ENCODE measurements around the gene KHDC3L. TPM values are rescaled to one million over a fixed set of nuclear protein-coding genes. Genes with fewer than 3 reads are reported as not detected.

KHDC3L gene
- total RNA-seq, 1 experiment from 2014 or later: not detected

GRCh38 chr6:73364121-73364520, 1.7 kb downstream of the KHDC3L start:
- no peak for TF ChIP-seq POLR2AphosphoS5 (IDR thresholded peaks at IDR 0.05; ENCODE audit: low read depth, low read length)
- TF ChIP-seq, protein P1, sequence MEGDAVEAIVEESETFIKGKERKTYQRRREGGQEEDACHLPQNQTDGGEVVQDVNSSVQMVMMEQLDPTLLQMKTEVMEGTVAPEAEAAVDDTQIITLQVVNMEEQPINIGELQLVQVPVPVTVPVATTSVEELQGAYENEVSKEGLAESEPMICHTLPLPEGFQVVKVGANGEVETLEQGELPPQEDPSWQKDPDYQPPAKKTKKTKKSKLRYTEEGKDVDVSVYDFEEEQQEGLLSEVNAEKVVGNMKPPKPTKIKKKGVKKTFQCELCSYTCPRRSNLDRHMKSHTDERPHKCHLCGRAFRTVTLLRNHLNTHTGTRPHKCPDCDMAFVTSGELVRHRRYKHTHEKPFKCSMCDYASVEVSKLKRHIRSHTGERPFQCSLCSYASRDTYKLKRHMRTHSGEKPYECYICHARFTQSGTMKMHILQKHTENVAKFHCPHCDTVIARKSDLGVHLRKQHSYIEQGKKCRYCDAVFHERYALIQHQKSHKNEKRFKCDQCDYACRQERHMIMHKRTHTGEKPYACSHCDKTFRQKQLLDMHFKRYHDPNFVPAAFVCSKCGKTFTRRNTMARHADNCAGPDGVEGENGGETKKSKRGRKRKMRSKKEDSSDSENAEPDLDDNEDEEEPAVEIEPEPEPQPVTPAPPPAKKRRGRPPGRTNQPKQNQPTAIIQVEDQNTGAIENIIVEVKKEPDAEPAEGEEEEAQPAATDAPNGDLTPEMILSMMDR (IDR thresholded peaks at IDR 0.05): no peak
- no peak for TF ChIP-seq SIN3A (IDR thresholded peaks at IDR 0.05; ENCODE audit: borderline replicate concordance, insufficient read depth, low read depth, low read length)
- TF ChIP-seq, protein P2, sequence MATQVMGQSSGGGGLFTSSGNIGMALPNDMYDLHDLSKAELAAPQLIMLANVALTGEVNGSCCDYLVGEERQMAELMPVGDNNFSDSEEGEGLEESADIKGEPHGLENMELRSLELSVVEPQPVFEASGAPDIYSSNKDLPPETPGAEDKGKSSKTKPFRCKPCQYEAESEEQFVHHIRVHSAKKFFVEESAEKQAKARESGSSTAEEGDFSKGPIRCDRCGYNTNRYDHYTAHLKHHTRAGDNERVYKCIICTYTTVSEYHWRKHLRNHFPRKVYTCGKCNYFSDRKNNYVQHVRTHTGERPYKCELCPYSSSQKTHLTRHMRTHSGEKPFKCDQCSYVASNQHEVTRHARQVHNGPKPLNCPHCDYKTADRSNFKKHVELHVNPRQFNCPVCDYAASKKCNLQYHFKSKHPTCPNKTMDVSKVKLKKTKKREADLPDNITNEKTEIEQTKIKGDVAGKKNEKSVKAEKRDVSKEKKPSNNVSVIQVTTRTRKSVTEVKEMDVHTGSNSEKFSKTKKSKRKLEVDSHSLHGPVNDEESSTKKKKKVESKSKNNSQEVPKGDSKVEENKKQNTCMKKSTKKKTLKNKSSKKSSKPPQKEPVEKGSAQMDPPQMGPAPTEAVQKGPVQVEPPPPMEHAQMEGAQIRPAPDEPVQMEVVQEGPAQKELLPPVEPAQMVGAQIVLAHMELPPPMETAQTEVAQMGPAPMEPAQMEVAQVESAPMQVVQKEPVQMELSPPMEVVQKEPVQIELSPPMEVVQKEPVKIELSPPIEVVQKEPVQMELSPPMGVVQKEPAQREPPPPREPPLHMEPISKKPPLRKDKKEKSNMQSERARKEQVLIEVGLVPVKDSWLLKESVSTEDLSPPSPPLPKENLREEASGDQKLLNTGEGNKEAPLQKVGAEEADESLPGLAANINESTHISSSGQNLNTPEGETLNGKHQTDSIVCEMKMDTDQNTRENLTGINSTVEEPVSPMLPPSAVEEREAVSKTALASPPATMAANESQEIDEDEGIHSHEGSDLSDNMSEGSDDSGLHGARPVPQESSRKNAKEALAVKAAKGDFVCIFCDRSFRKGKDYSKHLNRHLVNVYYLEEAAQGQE (IDR thresholded peaks at IDR 0.05; ENCODE audit: insufficient read depth in 1 of 2, low read depth in 2 of 2, low read length in 1 of 2): no peak
- TF ChIP-seq TCF7L2 (IDR thresholded peaks at IDR 0.05; ENCODE audit: low read depth, low read length): no peak
- BruUV-seq (replicated peaks): no TSS peak
- ChIA-PET POLR2A (no interaction called here), CTCF (interaction anchor here (0.7 kb wide), 1 partner anchor 16 kb away, joined by 11 read pairs; no protein-coding TSS in a partner anchor)
- intact Hi-C loops (cut with micrococcal nuclease; ENCODE audit: unreplicated experiment): no loop called here
- Histone ChIP-seq H3K36me3 (ENCODE audit: control insufficient read depth, insufficient read depth, low read length) (no peaks in the 10 kb centered on the region), H3K27me3 (ENCODE audit: control insufficient read depth, insufficient read depth, low read length) (no peaks in the 10 kb centered on the region), H3K4me3 (ENCODE audit: low read depth in 2 of 2, low read length in 2 of 2) (no peak overlapping the region), H3K27ac (ENCODE audit: low read length) (no peak overlapping the region), H3K9me3 (ENCODE audit: control insufficient read depth, insufficient read depth, low read depth, low read length) (no peaks in the 10 kb centered on the region), H3K4me1 (ENCODE audit: control insufficient read depth, insufficient read depth, low read length) (no peaks in the 10 kb centered on the region)
- in situ Hi-C loops (cut with HindIII; ENCODE audit: low pct_unique_long_range_greater_than_20kb, low sequenced_read_pairs): no loop called here
- ATAC-seq (no peak), DNase-seq (ENCODE audit: low read depth, low spot score) (no peak)

GRCh38 chr6:73364549-73364948, 2.1 kb downstream of the KHDC3L start:
- in situ Hi-C loops (cut with HindIII; ENCODE audit: low pct_unique_long_range_greater_than_20kb, low sequenced_read_pairs): no loop called here
- CTCF ChIA-PET: interaction anchor here (0.7 kb wide), 1 partner anchor 17 kb away, joined by 11 read pairs; no protein-coding TSS in a partner anchor

More at GRCh38 chr6:73364549-73364948, 2.1 kb downstream of the KHDC3L start:
- no TSS peak for BruUV-seq (replicated peaks)
- H3K36me3 ChIP-seq (ENCODE audit: control insufficient read depth, insufficient read depth, low read length): no peaks in the 10 kb centered on the region
- no peak overlapping the region for H3K4me3 ChIP-seq (ENCODE audit: low read depth in 2 of 2, low read length in 2 of 2)
- ATAC-seq (no peak), DNase-seq (ENCODE audit: low read depth, low spot score) (no peak)
- H3K4me1 ChIP-seq (ENCODE audit: control insufficient read depth, insufficient read depth, low read length): no peaks in the 10 kb centered on the region
- POLR2A ChIA-PET: no interaction called here
- H3K27me3 ChIP-seq (ENCODE audit: control insufficient read depth, insufficient read depth, low read length): no peaks in the 10 kb centered on the region
- H3K27ac ChIP-seq (ENCODE audit: low read length): no peak overlapping the region
- TF ChIP-seq, protein P1 (IDR thresholded peaks at IDR 0.05): no peak
- no peak for TF ChIP-seq POLR2AphosphoS5 (IDR thresholded peaks at IDR 0.05; ENCODE audit: low read depth, low read length)
- TF ChIP-seq, protein P2 (IDR thresholded peaks at IDR 0.05; ENCODE audit: insufficient read depth in 1 of 2, low read depth in 2 of 2, low read length in 1 of 2): no peak
- TF ChIP-seq SIN3A (IDR thresholded peaks at IDR 0.05; ENCODE audit: borderline replicate concordance, insufficient read depth, low read depth, low read length): no peak
- intact Hi-C loops (cut with micrococcal nuclease; ENCODE audit: unreplicated experiment): no loop called here
- H3K9me3 ChIP-seq (ENCODE audit: control insufficient read depth, insufficient read depth, low read depth, low read length): no peaks in the 10 kb centered on the region

Data from Panc1 (cell line).